Transverse colon (tissue), 4 donors: ENCODE data around the gene NRN1.

Experiments used
- POLR2A ChIP-seq: fragments of 450-650 bp; IDR thresholded peaks from one replicate; pipeline ENCODE4 v1.6.1; 2016; ENCODE audit warnings: antibody characterized with exemption, mild to moderate bottlenecking, moderate library complexity
- POLR2AphosphoS5 ChIP-seq, 3 donors: sonication (generic); formaldehyde crosslinking; IDR thresholded peaks; one replicate each; pipeline ENCODE4 v1.6.1; 2016; ENCODE audit warnings: antibody characterized with exemption in 3 of 3
- TF ChIP-seq, protein P1 (sequence below), 5 experiments: fragments of 200-600 bp in 3 of 5; fragments of 450-650 bp in 2 of 5; sonication (generic) in 3 of 5; IDR thresholded peaks; 1 replicate in 2 of 5; 2 replicates in 3 of 5; pipeline ENCODE4 v1.5.1; 2016 to 2017; ENCODE audit warnings: antibody characterized with exemption in 5 of 5, inconsistent platforms in 3 of 5, mild to moderate bottlenecking in 2 of 5, moderate library complexity in 1 of 5

GRCh38 chr6:6006006-6006427, 708 bp downstream of the NRN1 start:
- TF ChIP-seq, protein P1, sequence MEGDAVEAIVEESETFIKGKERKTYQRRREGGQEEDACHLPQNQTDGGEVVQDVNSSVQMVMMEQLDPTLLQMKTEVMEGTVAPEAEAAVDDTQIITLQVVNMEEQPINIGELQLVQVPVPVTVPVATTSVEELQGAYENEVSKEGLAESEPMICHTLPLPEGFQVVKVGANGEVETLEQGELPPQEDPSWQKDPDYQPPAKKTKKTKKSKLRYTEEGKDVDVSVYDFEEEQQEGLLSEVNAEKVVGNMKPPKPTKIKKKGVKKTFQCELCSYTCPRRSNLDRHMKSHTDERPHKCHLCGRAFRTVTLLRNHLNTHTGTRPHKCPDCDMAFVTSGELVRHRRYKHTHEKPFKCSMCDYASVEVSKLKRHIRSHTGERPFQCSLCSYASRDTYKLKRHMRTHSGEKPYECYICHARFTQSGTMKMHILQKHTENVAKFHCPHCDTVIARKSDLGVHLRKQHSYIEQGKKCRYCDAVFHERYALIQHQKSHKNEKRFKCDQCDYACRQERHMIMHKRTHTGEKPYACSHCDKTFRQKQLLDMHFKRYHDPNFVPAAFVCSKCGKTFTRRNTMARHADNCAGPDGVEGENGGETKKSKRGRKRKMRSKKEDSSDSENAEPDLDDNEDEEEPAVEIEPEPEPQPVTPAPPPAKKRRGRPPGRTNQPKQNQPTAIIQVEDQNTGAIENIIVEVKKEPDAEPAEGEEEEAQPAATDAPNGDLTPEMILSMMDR (IDR thresholded peaks at IDR 0.05): no peak
- no peak for TF ChIP-seq POLR2AphosphoS5 (IDR thresholded peaks at IDR 0.05)
- no peak for TF ChIP-seq POLR2A
